Activated naive CD8-positive, alpha-beta T cell treated with anti-CD3 and anti-CD28 coated beads for 36 hours (primary cell): ENCODE results near the gene OTOS. TPM values are rescaled to one million over a fixed set of nuclear protein-coding genes. Genes with fewer than 3 reads are reported as not detected.

ENCODE experiments used
- DNase-seq: peaks from one replicate; pipeline ENCODE4 v3.0.0; 2021
- H3K27ac Mint-ChIP-seq: one replicate; pipeline ENCODE4 v1.8.0; 2022; ENCODE audit warnings: mild to moderate bottlenecking, moderate library complexity, mixed read lengths
- H3K27me3 Mint-ChIP-seq: one replicate; pipeline ENCODE4 v1.8.0; 2022; ENCODE audit warnings: mild to moderate bottlenecking, mixed read lengths
- H3K36me3 Mint-ChIP-seq: one replicate; pipeline ENCODE4 v1.8.0; 2021; ENCODE audit warnings: mild to moderate bottlenecking, mixed read lengths
- H3K4me1 Mint-ChIP-seq: one replicate; pipeline ENCODE4 v1.8.0; 2021; ENCODE audit warnings: mixed read lengths
- H3K4me3 Mint-ChIP-seq: one replicate; pipeline ENCODE4 v1.8.0; 2022; ENCODE audit warnings: mild to moderate bottlenecking, moderate library complexity, mixed read lengths
- H3K9me3 Mint-ChIP-seq: one replicate; pipeline ENCODE4 v1.8.0; 2022; ENCODE audit warnings: mixed read lengths
- total RNA-seq, 2 experiments: library from RNA; stranded (reverse); gene quantifications; one replicate each; pipeline ENCODE4 v1.2.3, GENCODE V29; 2021

The OTOS gene
- not detected for total RNA-seq

DNA sequence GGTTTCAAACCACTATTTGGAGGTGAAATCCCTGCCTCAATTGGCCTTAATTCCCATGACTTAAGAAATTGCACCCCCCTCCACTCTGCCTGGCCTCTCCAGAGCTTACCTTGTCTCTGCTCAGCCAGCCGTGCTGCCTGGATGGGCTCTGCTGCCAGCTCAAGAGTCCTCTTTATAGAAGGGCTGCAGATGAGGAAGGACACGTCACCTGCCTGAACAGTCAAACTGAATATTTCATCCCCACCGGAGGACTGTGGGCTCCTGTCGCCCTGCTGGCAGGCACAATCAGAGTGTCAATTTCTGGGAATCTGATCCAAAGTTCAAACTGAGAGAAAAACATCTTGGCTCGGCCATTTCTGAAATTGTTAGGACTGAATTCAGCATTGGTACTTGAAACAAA is at the start of gene OTOS:
Gene OTOS (minus strand): TSS at position 148 of the 400 bp plus-strand sequence. CDS start 332 bp downstream, outside the sequence.
- no peak for DNase-seq
- no peak within 1 kb of the TSS for H3K4me3 Mint-ChIP-seq

DNA sequence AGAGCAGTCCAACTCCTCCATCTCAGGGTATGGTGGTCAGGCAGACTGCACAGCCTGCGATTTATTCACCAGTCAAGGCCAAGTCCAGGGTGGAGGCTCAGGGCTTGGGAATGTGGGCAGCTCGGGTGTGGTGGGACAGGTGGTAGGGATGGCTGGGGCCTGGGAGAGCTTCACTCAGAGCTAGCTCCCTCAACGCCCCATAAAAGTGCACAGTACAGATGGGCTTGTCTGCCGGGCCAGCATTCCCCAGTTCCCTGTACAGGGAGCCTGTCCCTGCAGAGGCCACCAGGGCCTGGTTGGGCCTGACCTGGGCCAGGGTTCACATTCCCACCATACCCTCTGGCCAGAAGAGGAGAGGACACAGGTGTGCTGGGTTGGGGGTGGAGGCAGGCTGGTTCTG is 49.2 kb upstream of the OTOS start:
- H3K9me3 Mint-ChIP-seq, result peaks cover 9% of the 10 kb centered on the region
- no peak overlapping the region for H3K4me3 Mint-ChIP-seq
- peaks cover 22% of the 10 kb centered on the region for H3K27me3 Mint-ChIP-seq
- no peak overlapping the region for H3K27ac Mint-ChIP-seq
- no peaks in the 10 kb centered on the region for H3K36me3 Mint-ChIP-seq
- H3K4me1 Mint-ChIP-seq, result no peaks in the 10 kb centered on the region
- no peak for DNase-seq

More for the DNA sequence above, at the start of gene OTOS:
- no peaks in the 10 kb centered on the region for H3K36me3 Mint-ChIP-seq
- H3K4me1 Mint-ChIP-seq, result peaks cover 9% of the 10 kb centered on the region
- H3K27ac Mint-ChIP-seq, result no peak within 1 kb of the TSS
- H3K27me3 Mint-ChIP-seq, result peaks cover 3% of the 10 kb centered on the region
- no peaks in the 10 kb centered on the region for H3K9me3 Mint-ChIP-seq

DNA sequence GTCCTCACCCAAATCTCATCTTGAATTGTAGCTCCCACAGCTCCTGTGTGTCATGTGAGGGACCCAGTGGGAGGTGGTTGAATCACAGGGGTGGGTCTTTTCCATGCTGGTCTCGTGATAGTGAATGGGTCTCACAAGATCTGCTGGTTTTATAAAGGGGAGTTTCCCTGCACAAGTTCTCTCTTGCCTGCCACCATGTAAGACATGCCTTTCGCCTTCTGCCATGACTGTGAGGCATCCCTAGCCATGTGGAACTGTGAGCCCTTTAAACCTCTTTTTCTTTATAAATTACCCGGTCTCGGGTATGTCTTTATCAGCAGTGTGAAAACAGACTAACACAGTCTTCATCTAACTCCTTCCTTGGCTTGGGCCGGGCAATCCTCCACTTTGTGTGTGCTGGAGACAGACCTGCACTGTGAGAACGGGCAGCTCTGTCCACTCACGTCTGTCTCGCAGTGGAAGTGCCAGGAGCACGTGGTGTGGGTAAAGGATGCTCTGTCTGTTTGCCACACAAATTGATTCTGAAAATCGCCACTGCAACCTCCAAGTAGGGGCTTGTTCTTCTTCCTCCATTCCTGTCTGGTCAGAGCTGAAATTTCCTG is 47.6 kb upstream of the OTOS start:
- no peaks in the 10 kb centered on the region for H3K36me3 Mint-ChIP-seq

DNA sequence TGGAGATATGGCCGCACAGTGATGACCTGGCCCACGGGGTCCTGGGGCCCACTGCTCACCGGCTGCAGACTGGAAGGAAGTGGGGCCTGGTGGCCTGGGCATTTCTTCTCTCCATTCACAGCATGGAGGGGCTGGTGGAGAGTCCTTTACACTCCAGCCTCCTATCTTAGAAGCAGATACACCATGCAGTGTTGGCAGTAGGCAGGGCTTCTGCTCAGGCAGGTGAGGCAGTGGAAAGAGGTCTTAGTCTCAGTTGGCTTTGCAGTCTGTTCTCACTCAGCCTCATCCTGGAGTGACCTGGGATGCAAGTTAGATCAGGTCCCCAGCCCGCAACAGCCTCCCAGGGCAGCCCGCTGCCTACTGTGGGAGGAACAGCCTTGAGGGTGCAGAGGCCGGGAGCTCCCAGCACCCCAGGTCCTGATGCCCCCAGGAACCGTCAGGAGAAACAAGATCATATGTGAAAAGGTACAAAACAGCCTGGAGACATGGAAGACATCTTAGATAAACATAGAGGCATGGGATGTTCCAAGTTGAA is 45.8 kb upstream of the OTOS start:
- Mint-ChIP-seq H3K27ac (no peak overlapping the region), H3K27me3 (peaks cover 20% of the 10 kb centered on the region), H3K9me3 (peaks cover 9% of the 10 kb centered on the region), H3K36me3 (no peaks in the 10 kb centered on the region), H3K4me3 (no peak overlapping the region), H3K4me1 (no peaks in the 10 kb centered on the region)
- DNase-seq, result no peak

More for the DNA sequence above, 47.6 kb upstream of the OTOS start:
- Mint-ChIP-seq H3K4me3 (no peak overlapping the region), H3K9me3 (peaks cover 9% of the 10 kb centered on the region), H3K4me1 (no peaks in the 10 kb centered on the region), H3K27me3 (peaks cover 20% of the 10 kb centered on the region), H3K27ac (no peak overlapping the region)
- DNase-seq, result no peak

DNA sequence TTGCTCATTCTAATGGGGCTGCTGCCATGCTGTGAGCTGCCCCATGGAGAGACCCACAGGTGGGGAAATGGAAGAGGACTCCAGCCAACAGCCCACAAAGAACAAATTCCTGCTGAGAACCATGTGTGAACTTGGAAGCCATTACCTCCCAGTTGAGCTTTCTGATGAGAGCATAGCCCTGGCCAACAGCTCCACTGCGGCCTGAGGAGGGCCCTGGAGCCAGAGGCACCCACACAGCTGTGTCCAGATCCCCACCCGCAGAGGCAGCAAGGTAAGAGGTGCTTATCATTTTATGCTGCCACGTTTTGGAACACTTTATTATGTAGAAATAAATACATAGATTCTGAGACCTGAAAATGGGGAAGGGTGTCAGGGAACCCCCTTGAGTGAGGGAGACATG is 44.2 kb upstream of the OTOS start:
- Mint-ChIP-seq H3K9me3 (peaks cover 9% of the 10 kb centered on the region), H3K4me1 (no peaks in the 10 kb centered on the region), H3K27me3 (peaks cover 30% of the 10 kb centered on the region), H3K36me3 (no peaks in the 10 kb centered on the region), H3K27ac (no peak overlapping the region), H3K4me3 (no peak overlapping the region)
- no peak for DNase-seq

DNA sequence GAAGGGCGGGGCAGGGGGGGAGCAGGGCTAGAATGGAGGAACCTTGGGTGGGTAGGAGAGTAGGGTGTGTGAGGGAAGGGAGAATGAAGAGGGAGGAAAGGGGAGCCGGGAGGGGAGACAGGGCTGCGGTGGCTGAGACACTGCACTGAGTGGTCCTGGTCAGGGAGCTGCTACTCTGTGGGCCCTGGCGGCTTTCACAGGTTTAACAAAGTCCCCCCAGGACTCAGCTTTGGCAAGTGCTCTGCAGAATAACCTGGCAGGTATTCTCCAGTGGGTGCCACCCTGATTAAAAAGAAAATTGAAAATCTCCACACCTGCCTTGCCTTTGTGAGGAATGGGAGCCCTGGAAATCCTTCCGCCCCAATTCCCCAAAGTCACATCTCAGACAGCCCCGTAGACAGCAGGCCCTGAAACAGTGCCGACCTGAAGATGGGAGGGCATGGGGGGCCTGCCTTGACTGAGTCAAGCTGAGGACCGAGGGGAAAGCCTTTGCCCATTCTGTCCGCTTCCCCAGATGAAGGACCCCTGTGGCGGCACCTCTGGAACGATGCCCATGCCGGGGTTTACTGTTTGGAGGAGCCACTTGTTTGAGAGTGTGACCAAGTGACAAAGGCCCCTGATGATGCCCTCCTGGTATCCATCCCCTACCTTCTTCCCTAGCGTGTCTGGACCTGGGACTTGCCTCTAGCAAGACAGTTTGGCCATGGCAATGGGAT is 43.6 kb upstream of the OTOS start:
- Mint-ChIP-seq H3K27me3 (peaks cover 27% of the 10 kb centered on the region), H3K4me3 (no peak overlapping the region)

DNA sequence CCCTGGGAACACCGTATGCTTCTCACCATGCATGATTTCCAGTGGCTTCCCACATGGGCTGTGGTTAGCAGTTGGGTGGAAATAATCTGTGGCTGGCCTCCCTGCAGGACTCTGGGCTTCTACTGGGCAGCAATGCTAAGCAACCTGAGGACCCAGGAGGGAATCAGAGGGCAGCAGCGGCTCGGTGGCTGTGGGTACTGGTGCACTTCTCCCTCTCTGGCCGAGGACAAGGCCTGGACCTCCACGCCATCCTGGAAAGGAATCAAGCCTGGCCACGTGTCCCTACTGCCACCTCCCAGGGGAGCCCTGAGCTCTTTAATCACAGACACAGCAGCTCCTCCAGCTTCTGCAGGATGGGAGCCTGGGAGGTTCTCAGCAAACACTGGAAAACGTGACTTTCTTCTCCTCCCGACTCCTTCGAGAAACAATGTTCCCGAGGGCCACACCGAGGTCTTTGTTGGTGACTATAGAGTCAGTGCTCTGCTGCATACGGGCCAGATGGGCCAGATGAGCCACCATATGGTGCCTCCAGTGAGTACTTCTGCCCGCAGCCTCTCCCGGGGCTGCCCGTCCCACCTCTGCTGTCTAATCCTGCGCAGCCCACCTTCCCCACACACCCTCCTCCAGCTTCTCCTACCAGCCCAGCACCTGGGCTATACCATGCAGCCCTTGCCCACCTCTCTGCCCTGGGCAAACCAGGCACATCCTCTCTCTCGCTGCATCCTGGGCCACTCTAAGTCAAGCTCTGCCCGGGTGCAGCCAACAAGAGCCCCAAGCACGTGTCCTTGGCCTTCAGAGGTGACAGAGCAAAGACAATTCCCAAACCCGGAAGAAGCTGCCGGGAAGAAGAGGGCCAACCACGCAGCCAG is 42.8 kb upstream of the OTOS start:
- Mint-ChIP-seq H3K36me3 (no peaks in the 10 kb centered on the region), H3K27ac (no peak overlapping the region), H3K4me3 (no peak overlapping the region), H3K9me3 (peaks cover 8% of the 10 kb centered on the region), H3K27me3 (peaks cover 27% of the 10 kb centered on the region), H3K4me1 (no peaks in the 10 kb centered on the region)
- DNase-seq, result no peak

More for the DNA sequence above, 43.6 kb upstream of the OTOS start:
- no peak for DNase-seq
- no peak overlapping the region for H3K27ac Mint-ChIP-seq
- H3K36me3 Mint-ChIP-seq, result no peaks in the 10 kb centered on the region
- H3K9me3 Mint-ChIP-seq, result peaks cover 9% of the 10 kb centered on the region
- no peaks in the 10 kb centered on the region for H3K4me1 Mint-ChIP-seq

DNA sequence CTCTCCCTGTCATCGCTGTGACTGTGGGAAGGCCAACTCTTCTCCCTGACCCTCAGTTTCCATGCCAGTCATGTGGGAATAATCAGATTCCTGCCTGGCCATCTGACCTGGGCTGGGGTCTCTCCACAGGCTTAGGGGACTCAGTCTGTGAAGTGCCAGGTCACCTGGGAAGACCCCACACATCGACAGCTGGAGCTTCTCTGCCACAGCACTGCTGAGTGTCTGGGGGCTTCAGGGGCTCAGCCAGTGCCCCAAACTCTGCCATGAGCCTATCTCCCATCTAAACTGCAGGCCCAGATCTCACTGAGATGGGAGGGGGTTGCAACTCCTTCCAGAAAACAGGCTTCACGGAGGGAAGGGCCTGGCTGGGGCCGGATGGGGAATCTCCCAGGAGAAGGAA is 42.0 kb upstream of the OTOS start:
- H3K4me3 Mint-ChIP-seq, result no peak overlapping the region
- H3K36me3 Mint-ChIP-seq, result no peaks in the 10 kb centered on the region
- peaks cover 2% of the 10 kb centered on the region for H3K9me3 Mint-ChIP-seq
- H3K27me3 Mint-ChIP-seq, result peaks cover 27% of the 10 kb centered on the region
- H3K27ac Mint-ChIP-seq, result no peak overlapping the region
- no peak for DNase-seq
- no peaks in the 10 kb centered on the region for H3K4me1 Mint-ChIP-seq

DNA sequence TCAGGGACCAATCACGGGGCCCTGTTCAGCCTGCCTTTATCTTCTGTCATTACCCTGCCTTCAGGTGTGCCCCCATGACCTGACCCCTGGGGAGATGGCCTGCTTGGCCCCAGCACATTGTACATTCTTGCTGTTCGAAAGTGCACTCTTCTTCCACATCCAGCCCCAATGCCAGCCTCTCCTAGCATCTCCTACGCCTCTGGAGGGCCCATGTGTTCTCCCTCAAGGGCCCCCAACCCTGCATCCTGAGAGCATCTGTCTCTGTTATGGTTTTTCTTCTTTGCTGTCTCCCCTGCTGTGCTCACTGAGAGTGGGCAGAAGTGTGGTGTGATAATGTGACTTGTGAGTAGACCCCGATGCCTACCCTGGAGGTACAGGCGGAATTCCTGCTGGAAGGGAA is 41.5 kb upstream of the OTOS start:
- Mint-ChIP-seq H3K4me3 (no peak overlapping the region), H3K4me1 (peaks cover under 1% of the 10 kb centered on the region), H3K9me3 (peaks cover 2% of the 10 kb centered on the region), H3K27me3 (peaks cover 26% of the 10 kb centered on the region), H3K27ac (no peak overlapping the region), H3K36me3 (no peaks in the 10 kb centered on the region)
- no peak for DNase-seq

DNA sequence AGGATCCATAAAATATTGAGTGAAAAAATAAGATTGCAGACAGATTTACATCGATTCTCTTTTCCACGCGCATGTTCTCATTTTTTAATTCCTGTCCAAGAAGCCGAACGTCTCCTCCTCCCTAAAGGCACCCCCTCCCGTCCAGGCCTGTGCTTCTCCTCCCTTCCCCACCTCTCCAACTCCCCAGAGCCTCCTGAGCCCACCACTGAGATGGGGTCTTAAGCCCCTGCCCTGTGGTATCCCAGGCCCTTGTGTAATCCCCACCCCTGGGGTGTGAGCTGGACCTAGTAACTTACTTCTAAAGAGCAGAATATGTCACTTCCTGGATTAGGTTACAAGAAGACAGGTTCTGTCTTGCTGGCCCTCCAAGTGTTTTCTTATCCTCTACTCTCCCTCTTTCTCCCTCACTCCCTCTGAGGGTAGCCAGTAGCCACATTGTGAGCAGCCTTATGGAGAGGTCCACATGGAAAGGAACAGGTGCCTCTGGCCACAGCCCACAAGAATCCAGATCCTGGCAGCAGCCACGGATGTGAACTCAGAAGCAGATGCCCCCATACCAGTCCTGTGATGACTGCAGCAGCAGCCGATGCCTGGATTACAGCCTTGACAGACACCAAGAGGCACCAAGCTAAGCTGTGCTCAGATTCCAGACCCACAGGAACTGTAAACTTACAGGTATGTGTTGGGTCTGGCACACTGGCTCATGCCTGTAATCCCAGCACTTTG is 39.6 kb upstream of the OTOS start:
- Mint-ChIP-seq H3K4me3 (no peak overlapping the region), H3K27ac (no peak overlapping the region), H3K36me3 (no peaks in the 10 kb centered on the region), H3K4me1 (peaks cover 2% of the 10 kb centered on the region), H3K9me3 (no peaks in the 10 kb centered on the region), H3K27me3 (peaks cover 31% of the 10 kb centered on the region)
- no peak for DNase-seq

DNA sequence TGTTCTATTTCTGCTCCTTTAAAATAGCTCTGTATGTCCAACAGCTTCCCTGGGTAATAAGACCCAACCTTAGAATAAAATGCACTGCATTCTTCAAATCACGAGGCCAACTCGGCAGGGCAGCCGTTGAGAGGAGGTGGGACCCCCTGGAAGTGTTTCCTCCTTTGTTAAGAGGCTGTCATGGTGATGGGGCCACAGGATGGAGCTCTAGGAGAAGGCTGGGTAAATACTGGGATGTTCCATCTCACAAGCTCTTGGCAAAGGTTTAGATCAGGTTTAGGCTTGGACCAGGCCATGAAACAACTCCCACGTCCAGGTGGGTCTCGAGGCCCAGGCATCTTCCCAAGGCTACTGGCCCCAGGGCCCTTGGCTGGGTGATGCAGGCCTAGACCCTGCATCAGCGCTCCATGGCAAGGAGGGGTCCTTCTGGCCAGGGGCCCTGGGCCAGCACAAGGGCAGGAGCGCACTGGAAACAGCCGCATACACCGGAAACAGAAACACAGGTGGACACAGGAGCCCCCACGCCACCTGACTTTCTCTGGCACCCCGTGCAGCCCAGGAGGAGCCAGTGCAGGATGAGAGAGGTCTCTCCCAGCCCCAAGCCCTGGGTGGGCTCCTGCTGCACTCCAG is 38.8 kb upstream of the OTOS start:
- Mint-ChIP-seq H3K4me1 (peaks cover 2% of the 10 kb centered on the region), H3K9me3 (no peaks in the 10 kb centered on the region), H3K27ac (no peak overlapping the region), H3K27me3 (peaks cover 33% of the 10 kb centered on the region), H3K36me3 (no peaks in the 10 kb centered on the region), H3K4me3 (no peak overlapping the region)
- no peak for DNase-seq

DNA sequence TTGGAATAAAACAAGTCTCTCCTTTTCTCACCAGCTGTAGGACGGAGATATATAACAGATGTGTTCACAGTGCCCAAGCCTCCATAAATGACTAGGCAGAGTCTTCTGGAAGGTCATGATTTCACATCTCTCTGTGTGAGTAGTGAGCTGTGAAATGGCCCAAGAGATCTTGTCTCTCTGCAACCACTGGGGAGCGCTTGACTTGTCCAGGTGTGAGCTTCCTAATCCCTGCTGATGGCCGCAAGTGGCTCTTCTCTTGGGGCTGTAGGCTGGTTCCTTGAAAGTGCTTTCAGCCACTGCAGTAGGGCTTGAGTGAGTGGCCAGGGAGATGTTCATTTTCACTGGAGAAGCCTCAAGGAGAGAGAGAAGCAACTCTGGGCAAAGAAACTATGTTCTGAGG is 38.1 kb upstream of the OTOS start:
- H3K27me3 Mint-ChIP-seq, result peaks cover 33% of the 10 kb centered on the region
- no peaks in the 10 kb centered on the region for H3K36me3 Mint-ChIP-seq
- no peak for DNase-seq

DNA sequence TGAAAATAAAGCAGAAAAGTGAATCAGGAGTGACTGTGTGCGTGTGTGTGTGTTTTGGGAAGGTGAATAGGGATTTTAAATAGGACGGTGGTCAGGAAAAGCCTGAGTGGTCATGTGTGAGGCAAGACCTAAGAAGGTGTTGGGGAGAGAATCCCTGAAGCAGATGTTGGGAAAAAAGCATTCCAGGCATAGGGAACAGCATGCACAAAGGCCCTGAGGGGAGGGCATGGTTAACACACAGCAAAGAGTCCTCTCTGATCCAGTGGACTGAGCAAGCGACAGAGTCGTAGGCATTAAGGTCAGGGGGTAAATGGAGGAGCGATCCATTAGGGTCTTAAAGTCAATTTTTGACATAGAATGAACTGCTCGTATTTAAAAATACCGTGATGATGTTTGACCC is 34.0 kb upstream of the OTOS start:
- peaks cover 15% of the 10 kb centered on the region for H3K27me3 Mint-ChIP-seq
- H3K4me1 Mint-ChIP-seq, result peaks cover 5% of the 10 kb centered on the region
- no peak overlapping the region for H3K4me3 Mint-ChIP-seq
- no peaks in the 10 kb centered on the region for H3K36me3 Mint-ChIP-seq
- no peak overlapping the region for H3K27ac Mint-ChIP-seq
- H3K9me3 Mint-ChIP-seq, result peaks cover 1% of the 10 kb centered on the region
- DNase-seq, result no peak

More for the DNA sequence above, 38.1 kb upstream of the OTOS start:
- Mint-ChIP-seq H3K4me1 (peaks cover 2% of the 10 kb centered on the region), H3K9me3 (no peaks in the 10 kb centered on the region), H3K27ac (no peak overlapping the region), H3K4me3 (no peak overlapping the region)
